ENCODE measurements around the gene CXADR.

The CXADR gene

DNA sequence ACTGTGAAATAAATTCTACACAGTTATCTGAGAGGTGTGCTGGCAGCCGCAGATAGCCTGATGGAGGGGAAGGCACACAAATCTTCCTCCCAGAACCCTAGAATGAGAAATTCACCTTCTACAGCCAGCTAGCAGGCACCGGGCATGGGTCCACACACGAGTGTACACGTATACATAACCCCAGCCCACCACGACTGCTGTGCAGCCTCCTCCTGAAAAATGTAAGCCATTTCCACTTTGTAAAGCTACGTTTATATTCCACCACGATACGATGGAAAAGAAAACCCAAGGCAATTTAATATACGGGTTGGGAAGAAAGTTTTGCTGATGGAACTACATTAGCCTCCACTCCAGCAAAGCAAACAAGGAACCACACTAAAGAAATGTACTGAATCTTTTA is 98.1 kb downstream of the CXADR start:
- DNase-seq, result peak; percentile 29

DNA sequence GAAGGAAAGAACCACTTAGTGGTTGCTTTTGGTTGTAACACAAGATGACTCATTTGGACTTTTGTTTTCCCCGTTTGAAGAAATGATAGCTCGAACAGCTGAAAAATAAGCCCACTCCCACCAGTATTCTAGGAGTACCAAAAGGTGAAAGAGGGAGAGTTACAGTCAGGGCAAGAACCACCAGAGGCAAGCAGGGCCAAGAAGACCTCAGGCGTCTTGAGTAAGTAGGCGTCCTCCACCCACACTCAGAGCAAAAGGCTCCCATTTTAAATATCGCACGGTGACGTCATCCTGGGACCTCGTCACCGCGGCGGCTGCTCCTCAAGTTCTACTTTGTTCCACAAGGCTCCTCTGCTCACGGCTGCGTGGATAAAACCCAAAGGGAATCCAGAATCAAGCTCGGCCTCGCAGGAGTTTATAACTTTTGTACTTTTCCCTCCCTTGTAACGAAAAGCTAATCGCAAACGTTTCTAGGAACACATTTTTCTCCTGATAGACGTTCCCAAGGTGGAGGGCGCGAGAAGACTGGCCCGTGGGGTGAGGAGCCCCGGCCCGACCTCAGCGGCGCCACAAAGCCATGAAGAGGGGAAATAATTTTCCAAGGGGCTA is 98.7 kb downstream of the CXADR start:
- DNase-seq, result peak; percentile 79

DNA sequence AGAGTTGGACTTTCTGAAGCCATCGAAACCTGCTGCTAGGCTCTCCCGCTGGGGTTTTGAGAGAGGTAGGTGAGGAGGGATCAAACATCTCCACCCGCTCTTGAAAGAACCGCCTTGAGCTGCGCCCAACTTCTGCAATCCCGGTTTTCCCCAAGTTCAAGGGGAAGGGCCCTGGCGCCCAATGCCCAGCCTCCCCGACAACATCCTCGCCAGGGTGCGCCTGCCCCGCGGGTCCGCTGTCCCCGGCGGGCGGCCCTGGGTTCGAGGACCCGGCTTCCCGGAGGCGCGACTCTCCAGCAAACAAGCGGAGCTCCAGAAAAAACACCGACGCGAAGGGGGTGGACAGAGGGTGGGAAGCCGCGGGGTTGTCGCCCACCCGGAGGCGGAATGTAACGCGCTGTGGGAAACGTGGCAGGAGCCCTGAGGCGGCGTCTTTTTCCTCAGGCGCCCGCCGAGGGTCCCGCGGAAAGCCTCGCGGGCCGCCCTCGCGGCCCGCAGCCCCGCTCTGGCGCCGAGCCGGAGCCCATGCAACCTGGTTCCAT is 99.3 kb downstream of the CXADR start:
- DNase-seq, result no peak

DNA sequence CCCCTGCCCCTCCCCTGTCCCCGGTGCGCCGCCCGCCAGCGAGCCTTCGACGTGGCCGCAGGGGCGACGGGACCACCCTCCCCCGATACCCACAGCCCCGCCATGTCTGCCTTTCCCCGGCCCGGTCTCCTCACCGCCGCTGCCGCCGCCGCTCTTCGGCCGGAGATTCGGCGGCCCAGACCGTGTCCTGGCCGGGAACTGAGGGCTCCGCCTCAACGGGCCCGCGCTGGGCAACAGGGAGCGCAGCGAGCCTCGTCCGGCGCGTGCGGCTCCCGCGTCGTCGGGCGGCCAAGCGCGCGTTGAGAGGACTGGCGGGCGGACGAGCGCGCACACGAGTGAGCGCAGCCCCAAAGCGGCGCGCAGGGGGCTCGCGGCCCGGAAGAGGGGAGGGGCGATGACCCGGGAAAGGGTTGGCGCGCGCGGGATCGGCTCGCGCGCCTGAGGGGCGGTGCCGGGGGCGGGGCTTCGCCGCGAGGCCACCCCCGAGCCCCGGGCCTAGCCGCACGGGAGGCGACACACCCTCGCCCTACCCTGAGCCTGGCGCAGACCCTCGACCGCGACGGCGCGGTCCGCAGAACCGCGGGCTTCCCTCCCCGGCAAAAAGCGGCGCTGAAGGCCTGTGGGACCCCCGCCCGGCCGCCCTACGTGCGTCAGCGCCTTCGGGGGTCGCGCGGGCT is 99.9 kb downstream of the CXADR start, which contains the start of gene BTG3:
TSS of gene BTG3 (minus strand) at position 337 of the 677 bp plus-strand sequence. CDS start 3,757 bp downstream, outside the sequence.
- DNase-seq, result peak; percentile 79

DNA sequence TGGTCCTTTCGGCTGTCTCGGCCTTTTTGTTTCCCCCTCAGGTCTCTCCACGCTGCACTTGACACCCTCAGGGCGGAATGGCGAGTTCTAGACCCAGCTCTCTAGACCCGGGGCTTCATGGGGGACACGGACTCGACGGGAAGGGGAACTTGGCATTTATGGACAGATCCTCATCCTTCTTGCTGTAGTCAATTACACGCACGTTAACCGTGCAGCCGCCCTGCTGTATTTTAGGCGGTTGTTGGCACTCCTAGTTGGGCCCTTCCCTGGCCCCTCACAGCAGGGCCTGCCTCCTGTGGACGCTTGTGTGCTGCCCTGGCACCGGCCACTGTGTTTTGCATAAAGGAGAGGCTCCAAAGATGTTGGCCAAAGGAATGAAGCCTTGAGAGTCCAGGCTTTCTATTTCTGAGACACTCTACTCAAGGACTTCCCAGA is 100.4 kb downstream of the CXADR start:
- peak; percentile 87 for DNase-seq

DNA sequence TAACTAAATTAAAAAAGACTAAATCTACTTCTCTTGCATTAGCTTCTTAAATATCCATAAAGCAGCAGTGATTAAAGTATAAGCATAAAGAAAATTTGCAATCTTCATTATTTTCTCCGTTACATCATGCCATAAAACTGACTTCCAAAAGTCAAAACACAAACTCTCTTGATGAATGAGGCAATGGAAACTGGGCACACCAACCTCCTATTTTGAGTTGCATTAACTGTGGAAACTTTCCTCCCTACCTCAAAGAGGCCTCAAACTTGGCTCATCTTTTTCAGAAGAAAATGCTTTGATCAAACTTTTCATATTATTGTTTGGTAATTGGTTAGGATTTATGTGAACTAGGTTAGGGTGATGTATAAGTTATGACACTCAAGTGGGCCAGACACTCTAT is 104.0 kb downstream of the CXADR start:
- DNase-seq, result no peak

DNA sequence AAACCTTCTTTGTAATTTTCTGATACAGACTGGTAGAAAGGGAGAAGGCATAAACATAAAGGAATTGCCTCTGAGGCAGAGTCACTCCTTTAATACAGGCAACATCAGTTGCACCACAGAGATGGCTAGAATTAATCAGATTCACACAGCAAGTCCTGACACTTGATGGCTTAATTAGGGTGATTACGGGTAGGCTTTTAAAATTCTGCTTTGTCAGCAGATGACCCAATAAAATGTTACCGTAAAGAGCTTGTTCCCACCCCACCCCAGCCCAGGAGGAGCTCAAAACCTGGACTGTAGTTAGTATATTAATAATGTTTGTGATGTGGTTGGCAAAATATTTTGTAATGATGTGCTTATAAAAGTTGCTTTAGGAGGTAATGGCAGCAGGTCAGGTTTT is 109.2 kb downstream of the CXADR start:
- DNase-seq, result no peak

DNA sequence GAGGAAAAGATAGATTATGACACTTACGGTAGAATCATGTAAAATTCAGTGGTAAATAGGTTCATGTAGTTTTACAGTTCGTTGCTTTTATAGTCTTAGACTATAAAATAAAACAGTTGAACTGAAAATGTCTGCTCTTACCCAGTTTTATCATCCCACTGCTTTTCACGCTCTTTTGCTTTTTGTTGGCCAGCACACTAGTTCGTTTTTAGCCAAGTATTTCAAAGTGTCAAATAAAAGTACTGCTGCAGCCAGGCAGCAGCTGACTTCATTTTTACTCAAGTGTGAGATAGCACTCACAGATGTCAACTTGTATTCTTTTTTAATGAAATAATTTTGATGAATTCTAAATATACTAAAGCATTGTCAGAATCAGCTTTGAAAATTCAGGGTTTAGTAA is 118.4 kb downstream of the CXADR start:
- peak; percentile 79 for DNase-seq

DNA sequence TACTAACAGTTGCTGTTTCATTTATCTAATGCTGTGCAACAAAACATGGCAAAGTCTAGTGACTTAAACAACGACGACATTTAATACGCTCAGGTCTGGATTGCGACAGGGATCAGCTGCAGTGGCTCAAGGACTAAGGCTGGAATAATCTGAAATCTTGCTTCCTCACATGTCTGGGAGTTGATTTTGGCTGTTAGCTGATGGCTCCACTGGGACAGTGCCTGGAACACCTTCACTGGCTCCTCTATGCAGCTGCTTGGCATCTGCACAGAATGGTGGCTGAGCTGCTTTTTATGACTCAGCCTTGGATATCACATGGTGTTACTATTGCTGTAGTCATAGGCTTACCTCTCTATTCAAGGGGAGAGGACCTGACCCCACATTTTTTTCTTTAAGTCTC is 123.9 kb downstream of the CXADR start:
- DNase-seq, result no peak

DNA sequence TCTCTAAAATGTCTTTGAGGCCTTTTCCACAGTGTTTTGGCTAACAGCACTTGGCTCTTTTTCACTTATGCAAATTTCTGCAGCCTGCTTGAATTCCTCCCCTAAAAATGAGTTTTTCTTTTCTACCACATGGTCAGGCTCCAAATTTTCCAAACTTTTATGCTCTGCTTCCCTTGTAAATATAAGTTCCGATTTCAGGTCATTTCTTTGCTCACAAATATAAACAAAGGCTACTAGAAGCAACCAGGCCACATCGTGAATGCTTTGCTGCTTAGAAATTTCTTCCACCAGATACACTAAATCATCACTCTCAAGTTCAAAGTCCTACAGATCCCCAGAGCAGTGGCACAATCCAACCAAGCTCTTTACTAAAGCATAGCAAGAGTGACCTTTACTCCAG is 128.0 kb downstream of the CXADR start:
- no peak for DNase-seq
